GM18511 (cell line): Measurements from ENCODE around the gene NT5DC3.

Experiments
- ATAC-seq: cut with Tn5 transposase; IDR thresholded peaks from one replicate; pipeline ENCODE4 v1.9.1; 2021; ENCODE audit warnings: mild to moderate bottlenecking, moderate library complexity; ENCODE audit not compliant: unreplicated experiment

The NT5DC3 gene

DNA sequence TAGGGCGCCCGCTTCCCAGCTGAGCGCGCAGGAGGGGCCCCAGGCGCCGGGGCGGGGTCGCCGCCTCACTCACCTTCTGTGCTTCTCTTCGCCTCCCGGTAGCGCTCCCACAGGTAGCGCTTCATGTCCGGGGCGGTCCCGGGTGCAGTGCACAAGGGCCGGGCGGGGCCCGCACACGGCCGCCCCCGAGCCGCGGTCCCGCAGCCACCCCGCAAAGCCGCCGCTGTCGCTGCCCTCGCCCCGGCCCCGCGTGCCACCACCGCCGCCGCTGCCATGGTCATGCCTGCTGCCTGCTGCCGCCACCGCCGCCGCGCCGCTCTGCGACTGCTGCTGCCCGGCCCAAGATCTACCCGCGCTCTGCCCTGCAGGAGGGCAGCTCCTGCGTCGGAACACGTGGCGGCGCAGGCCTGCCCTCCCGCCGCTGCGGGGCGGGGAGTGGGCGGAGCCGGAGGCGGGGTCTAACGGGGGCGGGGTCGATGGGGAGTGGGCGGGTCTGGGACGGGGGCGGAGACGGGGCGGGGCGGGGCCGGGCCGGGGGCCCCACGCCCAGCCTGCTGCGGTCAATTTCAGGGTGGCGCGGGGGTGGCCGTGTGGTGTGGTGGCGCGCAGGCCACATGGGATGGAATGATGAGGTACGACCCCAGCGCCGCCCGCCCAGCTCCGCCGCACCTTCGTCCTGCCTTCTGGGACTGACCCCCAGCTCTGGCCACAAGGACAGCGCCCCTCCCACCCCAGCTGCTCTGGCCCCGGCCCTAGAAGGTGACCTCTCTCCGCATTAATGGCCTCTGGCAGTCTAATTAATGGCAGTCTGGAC lies at the start of gene NT5DC3:
Gene NT5DC3 (minus strand): TSS at position 359 of the 814 bp plus-strand sequence. CDS start 78 bp downstream, at position 281.
- ATAC-seq, result peak; percentile 90

DNA sequence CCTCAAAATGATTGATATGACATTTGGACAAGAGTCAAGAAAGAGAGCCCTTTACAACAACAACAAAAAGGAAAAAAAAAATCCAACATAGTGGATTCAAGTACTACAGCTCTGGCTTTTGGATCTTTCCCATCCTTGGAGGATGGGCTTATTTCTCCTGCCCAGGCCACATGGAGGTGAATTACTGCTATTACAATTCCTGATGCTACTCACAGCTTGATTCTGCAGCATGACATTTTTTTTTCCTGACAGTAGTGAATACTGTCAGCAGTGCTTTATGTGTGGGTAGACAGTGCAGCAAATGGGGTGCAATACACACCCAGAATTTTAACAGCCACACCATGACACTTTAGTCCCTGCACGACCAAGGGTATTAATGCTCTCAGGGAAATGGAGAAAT lies 46.7 kb upstream of the NT5DC3 start:
- no peak for ATAC-seq

DNA sequence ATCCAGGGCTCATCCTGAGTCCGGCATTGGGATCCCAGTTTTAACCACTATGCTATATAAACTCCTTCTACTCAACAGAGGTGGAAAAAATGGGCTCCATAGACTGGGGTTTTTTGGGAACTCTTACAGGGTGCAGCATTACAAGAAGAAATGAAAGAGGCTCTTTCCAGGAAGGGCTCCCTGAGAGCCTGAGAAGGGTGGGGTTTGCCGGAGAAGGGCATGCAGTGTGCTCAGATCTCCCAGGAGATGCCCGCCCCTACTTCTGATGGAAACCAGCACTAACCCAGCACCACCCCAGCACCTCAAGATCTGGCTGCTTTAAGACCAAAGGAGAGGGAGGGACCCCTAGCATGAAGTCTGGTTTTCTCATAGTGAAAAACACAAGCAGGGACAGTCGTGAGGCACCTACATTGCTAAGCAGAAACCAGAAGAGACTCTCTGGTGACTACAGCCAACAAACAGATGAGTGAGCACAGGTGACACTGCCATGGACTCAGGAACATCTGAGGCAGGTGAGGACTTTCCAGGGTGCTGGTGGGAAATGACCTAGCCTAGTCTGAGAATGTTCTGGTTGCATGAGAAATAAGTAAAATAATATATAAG lies 45.3 kb upstream of the NT5DC3 start:
- no peak for ATAC-seq

DNA sequence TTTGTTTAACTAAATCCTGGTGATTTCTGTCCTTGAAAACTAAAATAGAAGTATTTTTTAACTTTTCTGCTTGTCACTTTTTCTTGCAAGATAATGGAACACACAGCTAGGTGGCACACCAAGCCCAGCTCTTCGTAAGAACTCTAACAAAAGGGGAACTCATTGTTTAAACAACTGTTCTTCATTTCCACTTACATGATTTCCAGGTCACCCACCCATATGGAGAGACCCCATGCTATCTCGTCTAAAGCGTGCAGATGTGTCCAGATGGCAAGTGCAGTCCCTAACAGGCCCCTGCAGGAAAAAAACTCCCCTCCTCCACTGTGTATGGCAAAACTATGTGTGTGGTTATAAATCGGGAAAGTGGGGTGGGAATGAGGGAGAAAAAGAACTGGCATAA lies 43.3 kb upstream of the NT5DC3 start:
- no peak for ATAC-seq

DNA sequence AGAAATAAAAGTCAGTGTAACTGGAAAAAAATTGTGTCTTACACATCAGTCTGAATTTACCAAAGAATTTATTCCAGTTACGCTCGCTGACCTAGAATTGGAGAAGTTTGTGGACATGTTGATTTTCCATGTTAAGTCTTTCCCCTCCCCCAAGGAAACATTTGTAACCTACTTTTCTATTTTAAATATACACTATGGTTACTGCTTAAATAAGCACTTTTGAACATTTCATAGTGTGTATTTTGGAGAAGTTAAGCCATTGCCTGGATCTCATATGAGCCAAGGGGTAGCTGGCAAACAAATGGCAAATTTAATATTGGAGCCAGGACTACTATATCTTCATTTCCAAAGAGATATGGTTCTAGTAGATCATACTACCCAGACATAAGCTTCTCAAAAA lies 42.9 kb upstream of the NT5DC3 start:
- no peak for ATAC-seq

DNA sequence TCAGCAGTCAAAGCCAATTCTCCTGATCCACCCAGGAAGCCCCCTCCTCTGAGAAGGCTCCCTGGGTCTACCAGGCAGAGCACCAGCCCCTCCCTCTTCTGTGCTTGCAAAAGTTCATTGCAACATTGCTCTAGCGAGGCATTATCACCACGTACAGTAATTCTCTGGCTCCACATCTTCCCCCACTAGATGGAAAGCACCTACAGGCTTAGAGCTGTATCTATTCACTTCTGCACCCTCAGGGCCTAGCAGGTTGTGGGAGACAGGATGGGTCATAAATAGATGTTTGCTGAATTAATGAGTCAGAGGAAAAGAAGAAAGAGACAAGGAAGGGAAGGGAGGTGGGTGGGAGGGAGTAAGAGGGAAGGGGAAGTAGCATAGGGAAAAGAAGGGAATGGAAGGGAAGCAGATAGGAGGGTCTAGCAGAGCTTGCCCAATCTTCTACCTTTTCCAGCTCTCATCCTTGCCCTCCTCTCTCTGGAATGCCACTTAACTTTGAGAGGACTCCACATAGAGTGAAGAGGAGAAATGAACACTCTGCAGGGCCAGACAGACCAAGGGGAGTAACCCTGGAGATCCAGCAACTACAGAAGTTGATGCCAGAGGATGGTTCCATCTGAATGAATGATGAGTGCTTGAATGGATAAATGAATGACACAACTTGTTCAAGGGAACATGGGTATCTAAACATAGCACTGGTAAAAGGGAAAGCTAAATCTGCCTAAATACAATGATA lies 42.0 kb upstream of the NT5DC3 start:
- no peak for ATAC-seq

DNA sequence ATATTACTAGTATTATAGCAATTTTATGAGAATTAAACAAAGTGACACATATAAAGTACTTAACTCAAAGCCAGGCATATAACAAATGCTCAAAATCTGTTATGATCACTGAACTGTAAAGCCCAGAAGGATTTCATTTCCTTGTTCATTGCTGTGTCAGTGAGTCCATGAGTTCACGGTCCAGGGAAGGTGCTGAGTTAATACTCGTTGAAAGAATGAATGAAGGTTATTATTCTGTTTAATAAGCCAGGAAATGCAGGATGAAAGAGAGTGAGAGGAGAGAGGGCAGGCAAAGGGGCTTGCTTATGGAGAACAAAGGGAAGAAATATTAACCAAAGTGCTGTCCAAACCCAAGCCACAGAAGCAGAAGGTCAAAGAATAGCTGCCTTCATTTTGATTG lies 40.2 kb upstream of the NT5DC3 start:
- ATAC-seq, result no peak

DNA sequence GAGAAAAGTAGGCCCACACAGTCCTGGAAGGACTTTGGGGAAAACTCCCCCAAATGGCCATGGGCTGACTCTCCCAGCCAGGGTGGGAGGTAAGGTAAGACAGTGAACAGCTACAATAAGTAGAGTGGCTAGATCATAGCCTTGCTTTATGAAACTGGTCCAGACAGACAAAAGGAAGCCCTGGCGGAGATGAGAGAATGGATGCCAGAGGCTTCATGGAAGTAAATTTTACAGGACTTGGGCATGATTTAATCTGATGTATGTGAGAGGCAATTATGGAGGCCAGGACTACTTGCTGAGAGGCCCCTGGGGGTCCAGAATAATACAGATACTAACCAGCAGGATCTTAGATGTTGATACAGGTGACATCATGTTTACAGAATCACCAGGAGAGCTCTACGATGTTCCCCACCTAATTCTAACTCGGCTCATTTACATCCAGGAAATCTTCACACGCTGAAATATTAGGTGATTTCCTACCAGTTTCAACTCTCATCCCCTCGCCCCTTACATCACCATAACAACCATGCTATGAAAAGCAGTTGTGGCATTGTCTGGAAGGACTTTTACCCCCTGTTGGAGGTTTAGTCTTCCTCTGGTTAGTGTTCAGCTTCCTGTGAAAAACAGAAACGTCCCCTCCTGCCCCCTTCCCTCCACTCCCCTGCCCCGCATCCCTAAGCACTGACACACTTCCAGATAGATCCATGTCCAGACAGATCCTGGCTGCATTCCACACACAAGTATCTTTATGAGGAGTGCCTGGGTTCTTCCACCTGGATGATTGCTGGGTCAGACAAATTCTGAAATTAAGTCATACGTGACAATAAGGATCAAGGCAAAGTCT lies 39.5 kb upstream of the NT5DC3 start:
- peak; percentile 58 for ATAC-seq

DNA sequence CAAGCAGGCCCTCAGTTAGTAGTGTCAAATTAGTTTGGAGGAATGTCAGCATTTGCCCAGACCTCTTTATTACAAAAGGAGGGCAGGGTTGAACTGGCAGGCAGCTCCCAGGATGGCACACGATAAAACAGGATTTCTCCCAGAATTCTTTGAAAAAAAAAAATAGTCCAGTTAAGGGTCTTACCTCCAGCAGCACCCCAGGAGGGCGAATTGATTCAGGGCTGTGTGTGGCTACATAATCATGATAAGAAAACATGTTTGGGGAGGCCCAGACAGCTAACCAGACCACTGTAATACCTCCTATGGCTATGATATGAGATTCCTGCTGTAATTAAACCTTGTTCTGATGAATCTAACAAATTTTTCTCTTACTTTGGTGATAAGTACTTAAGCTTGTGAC lies 38.8 kb upstream of the NT5DC3 start:
- no peak for ATAC-seq

DNA sequence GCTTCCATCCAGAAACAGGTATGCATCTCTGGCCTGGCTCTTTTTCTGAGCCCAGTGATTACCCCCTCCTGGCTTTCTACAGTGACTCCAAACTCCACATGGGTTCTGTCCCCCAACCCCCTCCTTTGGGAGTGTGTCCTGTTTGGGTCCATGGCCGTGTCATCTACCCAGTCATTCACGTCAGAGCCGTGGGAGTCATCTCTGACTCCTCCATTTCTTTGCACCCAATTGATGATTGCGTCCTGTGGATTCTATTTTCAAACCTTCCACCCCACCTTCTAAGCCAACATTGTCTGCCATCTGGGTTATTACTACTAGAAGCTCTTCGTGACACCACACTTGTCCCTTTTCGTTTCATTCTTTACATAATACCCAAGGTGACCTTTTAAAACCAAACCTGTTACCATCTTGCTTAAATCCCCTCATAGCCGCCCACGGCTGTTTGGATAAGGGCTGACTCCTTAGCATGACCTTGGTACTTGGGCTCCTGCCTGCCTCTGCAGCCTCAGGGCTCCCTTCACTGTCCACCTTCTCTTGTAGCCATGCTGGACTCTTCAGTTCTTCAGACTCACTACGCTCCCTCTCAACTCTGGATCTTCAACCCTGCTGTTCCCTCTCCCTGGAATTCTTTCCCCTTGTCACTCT lies 38.1 kb upstream of the NT5DC3 start:
- no peak for ATAC-seq

DNA sequence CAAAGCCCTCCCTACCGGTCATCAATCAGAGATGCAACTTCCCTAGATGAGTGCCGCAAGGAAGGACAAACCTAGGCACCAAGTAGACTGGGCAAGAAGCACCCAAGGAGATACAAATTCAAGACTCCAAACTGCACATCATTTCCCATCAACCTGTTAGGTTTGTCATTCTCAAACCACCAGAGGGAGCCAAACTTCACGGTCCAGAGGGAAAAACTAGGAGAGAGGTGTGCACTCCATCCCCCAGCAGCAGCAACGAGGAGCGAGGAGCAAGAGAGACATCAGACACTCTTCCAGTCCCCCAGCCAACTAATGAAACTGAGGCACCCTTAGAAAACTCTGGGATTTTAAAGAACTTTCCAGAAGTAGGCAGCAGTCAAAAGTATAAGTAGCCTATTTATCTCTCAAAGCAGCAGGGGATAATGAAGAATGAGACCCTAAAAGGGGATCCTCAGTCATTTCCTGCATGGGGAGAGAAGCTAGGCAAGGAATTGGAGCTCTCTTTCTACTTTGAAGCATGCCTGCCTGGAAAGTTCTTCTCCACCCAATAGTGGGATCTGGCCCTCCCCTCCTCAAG lies 37.0 kb upstream of the NT5DC3 start:
- ATAC-seq, result peak; percentile 39

DNA sequence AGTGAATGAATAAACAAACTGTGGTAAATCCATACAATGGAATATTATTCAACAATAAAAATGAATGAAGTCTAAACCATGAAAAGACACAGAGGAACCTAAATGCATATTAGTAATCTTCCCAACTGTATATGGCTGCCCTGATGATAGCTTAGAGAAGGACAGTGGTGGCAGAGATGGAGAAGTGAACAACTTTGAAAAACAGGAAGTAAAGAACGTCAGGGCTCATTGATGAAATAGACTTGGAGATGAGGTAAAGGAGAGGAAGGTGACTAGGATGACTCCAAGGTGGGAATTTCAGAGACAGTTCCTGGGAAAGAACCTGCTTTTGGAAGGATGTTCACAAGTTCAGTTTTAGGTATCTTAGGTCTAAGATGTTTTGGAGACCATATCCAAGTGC lies 36.3 kb upstream of the NT5DC3 start:
- ATAC-seq, result no peak

DNA sequence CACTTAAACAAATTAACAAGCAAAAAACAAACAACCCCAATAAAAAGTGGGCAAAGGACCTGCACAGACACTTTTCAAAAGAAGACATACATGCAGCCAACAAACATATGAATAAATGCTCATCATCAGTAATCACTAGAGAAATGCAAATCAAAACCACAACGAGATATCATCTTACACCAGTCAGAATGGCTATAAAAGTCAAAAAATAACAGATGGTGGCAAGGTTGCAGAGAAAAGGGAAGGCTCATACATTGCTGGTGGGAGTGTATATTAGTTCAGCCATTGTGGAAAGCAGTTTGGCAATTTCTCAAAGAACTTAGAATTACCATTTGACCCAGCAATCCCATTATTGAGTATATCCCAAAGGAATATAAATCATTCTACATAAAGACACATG lies 34.6 kb upstream of the NT5DC3 start:
- no peak for ATAC-seq

DNA sequence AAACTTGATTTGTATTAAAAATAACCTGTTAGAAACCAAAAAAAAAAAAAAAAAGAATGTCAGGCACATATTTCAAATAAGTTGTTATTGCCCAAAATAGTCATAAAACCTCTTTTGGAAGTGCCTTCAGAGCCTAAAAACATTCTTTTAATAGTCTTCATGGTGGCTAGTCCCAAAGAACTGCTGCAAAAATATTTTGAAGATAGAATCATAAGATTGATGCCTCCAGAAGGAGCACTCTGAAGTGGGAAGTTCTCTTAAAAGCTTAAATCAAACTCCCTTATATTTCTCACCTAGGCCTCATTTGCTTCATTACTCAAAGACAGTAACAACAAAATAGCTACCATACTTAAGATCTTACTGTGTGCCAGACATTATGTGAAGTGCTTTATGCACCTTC lies 27.2 kb upstream of the NT5DC3 start:
- no peak for ATAC-seq

DNA sequence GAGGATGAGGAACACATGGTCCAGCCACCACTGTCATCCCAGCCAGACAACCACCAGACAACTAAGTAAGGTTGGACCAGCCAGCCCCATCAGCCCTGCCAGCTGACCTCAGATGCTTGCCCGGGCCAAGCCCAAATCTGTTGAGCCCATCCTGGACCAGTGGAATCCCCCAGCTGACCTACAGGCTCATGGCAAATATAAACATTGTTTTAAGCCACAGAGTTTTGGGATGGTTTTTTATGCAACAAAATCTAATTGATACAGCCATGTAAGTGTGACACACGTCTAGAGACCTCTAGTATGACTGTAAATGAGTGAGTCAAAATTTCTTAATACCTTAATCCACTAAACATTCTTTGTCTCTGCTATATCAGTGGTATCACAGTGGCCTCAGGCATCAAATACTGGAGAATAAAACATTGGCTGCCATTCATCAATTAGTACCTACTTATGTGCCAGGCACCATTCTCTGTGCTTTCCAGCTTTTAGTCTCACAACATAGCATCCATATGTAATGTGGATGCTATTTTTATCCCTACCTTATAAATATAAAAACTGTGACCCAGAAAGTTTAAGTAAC lies 24.2 kb upstream of the NT5DC3 start:
- ATAC-seq, result no peak

DNA sequence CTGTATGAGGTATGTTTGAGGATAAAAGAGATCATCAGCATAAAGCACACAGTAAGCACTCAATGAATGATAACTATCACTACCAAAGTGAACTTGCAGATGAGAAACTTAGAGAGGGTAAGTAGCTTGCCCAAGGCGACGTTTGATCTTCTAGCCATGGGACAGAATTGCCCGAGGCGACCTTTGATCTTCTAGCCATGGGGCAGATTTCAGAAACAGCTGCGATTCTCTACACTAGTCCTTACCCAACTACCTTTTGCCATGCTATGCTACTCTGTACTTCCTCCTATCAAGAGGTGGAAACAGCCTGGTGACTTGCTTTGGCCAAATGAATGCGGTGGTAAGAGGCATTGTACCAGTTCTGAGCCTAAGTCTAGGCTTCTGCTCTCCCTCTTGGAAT lies 23.7 kb upstream of the NT5DC3 start:
- no peak for ATAC-seq

DNA sequence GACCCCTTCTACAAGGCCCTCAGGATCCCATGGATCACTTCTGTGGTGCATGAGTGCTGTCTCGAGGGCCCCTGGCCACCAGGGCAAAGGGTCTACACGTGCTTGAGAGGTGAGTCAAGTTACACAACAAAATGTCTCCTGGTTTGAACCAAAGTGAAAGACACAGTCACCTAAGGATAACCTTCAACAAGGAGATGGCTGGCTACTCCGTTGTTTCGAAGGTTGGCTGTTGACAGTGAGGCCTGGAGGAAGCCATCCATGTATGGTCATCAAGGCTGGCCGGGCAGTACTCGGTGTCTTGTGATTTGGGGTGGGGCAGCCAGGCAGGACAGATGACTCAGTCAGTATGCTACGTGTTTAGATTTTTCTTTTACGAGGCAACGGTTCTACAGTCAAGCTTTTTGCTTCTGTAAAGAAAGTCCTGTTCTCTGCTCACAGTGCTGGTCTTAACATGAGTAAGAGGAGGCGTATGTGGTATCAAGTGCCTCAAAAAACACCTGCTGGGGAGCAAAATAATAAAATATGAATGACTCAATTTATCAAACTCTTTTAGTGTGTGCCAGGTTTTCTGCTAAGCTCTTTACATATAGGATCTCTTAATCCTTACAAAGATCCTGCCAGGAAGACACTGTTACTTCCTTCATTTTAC lies 18.0 kb upstream of the NT5DC3 start:
- no peak for ATAC-seq

DNA sequence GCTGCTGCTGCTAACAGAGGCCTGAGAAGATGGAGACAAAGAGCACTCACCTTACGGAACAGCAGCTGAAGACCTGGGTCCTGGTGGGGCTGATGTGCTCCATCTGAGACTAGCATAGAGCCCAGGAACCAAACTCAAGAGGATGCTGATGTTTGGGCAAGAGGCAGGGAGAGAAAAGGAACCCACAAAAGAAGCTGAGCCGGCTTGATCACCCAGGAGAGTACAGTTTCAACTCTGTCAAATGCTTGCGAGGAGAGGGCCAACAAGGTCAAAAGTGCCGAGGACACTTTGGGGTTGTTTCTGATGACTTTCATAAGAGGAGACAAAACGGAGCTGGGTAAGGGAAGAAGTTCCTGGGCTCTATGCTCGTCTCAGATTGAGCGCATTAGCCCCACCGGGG lies 17.3 kb upstream of the NT5DC3 start:
- no peak for ATAC-seq

DNA sequence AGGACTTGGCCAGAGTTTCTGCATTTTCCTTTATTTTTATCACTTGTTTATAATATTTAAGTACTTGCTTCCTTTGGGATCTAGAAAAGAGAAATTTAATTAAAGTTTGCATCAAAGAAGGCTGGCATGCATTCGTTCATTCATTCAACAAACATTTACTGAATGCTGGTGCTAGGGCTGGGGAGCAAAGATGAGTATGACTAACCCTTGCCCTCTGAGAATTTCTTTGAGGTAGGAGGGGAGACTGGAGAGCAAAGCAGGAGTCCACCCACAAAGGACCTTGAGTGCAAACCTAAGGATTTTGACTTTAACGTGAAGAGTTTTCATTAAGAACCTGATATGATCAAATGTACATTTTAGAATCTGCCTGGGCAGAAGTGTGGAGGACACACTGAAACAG lies 16.1 kb upstream of the NT5DC3 start:
- no peak for ATAC-seq
